TTC549 (cell line): ENCODE data around the gene NF1.
A peak's percentile ranks its signal among the peaks of the same experiment; 100 is the strongest.
"Not testable (repeated sequence)": the region's sequence is repeated elsewhere in the genome, so short reads cannot be mapped to it uniquely, and the experiment has no call there.

Source experiments
- FAIRE-seq: peaks from 2 replicates; lab custom pipeline; 2012; peaks lifted over from hg19 to GRCh38; lab: Jason Lieb, UNC

The NF1 gene

DNA sequence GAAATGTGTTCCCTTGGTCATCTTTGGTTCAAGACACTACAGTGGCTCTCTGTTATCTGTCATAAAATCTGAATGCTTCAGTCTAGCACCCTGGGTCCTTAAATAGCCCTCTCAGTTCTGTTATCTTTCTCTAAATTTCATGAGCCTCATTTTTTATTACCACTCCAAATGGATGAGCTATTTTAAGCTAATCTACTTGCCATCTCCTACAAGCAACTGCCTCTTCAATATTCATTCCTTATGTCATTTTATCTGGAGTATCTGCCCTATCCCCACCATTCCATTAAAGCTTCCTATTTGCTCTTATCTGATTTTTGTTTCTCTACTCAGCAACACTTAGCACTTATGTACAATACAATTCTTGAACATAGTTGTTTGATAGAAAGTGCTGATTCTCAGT, 254.7 kb downstream of the NF1 start:
- no peak for FAIRE-seq

DNA sequence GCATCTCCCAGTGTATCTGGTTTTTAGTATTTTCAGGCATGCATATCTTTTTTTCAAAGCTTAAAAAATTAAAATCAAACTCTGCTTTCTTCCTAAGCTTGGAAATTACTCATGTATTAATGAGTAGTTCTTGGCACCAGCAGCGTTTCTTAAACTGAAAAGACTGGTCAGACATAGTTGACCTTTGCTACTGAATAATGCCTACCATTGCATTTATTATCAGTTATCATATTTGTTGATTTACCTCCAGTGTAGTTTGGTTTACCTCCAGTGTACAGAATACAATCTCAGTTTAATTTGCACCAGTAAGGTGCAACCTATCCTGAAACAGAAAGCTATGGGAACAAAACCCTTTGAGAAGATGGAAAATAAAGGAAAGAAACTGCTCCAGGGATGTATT, 261.2 kb downstream of the NF1 start:
- no peak for FAIRE-seq

DNA sequence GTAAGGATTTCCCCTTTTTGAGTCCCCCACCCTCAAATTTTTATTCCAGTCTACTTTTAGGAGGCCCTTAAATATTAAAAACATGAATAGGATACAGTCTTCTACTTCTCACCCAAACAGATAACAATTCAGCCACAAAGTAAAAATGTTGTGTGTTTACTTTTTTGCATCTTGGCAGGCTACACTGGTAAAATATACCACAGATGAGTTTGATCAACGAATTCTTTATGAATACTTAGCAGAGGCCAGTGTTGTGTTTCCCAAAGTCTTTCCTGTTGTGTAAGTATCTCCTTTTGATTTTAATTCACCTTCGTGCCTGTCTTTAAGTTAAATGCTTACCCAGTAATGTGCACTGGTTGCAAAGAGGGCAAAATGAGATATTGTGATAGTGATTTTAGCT, 262.3 kb downstream of the NF1 start:
- no peak for FAIRE-seq

DNA sequence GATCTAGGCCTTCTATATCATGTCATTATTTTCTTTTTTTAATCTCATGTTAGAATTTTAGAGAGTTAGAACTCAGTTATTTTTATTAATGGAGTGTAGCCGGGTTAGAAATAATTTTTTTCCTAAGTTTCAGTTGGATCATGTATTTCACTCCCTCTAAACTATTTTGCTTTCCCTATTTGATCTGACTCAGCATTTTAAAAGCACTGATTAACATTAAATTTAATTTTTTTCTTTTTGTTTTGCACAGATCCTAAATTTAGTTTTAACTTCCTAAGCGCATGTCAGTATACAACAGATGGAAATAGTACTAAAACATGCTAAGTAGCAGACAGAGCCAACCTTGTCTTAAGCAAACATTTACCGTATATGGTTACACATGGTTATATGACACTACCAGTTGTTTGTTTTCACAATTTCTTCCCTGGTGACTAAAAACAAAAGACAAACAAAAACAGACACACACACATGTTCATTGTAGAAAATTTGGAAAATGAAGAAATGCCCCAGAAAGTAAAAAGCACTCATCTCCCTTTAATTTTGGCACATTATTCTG, 263.1 kb downstream of the NF1 start:
- FAIRE-seq = no peak

DNA sequence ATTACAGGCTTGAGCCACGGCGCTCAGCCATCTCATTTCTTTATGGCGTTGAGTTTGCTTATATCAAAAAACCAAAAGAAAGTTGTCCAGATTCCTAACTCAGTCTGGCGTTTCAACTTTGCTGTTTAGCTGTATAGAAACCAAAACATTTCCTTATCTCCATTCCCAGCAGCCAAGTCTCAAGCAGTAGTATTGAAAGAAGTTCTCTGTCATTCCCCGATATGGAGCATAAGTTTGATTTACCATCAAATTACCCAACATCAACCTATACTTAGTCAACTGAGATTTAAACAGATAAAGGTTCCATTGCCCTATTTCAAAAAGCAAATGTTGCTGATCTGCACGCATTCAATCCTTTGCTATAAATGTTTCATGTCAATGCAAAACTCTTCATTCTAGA, 269.2 kb downstream of the NF1 start:
- FAIRE-seq = no peak

DNA sequence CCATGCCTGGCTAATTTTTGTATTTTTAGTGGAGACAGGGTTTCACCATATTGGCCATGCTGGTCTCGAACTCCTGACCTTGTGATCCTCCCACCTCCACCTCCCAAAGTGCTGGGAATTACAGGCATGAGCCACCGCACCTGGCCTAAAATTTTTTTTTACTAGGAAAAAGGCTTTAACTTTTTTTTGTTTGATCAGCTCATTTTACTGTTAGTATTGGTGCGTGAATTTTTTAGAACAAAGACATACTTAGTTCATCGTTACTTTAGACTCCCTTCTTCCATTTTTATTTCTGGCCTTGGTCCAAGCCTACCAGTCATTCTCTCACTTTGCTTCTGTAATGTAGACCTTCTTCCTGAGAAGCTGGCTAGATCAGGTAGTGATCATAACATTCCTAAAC, 271.3 kb downstream of the NF1 start:
- no peak for FAIRE-seq

DNA sequence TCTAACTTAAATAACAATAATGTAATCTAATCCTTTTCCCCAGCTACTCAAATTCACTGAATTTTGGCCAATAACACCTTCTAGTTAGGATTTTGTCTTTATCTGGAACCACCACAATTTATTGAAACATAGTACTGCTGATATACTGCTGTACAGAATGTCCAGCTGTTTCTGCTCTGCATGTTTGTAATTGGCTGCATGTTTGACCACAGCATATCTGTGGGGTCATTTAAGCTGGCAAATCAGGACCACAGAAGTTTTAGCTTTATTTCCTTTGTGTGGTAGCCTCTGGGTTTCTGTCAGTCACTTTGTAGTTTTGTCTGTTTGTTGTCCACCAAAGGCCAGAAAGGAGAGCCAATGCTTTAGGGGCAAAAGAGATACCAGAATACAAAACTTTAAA, 274.5 kb downstream of the NF1 start:
- no peak for FAIRE-seq

DNA sequence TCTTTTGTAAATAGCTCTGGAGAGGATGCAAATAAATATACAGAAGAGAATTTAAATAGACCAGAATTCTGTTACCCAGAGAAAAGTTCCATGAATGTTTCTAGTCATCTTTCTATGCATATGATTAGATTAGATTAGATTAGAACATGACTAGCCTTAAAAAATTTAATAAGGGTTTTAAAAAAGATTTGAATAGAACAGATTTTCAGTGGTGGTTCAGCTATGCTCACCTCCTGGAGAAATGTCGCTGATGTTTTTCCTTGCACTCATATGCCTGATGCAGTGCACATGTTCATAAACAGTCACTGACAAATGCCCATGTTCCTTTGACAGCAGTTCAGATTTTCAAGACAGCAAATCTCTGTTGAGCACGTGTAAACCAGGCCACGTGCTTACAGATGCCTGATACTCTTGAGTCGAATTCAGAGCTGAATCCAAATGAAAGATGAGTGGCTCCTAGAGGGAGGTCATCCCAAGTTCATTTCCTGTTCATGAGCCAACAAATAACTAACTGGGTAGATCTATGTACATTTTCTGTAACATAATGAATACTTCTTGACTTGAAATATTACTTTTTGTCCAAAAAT, 276.8 kb downstream of the NF1 start:
- no peak for FAIRE-seq

DNA sequence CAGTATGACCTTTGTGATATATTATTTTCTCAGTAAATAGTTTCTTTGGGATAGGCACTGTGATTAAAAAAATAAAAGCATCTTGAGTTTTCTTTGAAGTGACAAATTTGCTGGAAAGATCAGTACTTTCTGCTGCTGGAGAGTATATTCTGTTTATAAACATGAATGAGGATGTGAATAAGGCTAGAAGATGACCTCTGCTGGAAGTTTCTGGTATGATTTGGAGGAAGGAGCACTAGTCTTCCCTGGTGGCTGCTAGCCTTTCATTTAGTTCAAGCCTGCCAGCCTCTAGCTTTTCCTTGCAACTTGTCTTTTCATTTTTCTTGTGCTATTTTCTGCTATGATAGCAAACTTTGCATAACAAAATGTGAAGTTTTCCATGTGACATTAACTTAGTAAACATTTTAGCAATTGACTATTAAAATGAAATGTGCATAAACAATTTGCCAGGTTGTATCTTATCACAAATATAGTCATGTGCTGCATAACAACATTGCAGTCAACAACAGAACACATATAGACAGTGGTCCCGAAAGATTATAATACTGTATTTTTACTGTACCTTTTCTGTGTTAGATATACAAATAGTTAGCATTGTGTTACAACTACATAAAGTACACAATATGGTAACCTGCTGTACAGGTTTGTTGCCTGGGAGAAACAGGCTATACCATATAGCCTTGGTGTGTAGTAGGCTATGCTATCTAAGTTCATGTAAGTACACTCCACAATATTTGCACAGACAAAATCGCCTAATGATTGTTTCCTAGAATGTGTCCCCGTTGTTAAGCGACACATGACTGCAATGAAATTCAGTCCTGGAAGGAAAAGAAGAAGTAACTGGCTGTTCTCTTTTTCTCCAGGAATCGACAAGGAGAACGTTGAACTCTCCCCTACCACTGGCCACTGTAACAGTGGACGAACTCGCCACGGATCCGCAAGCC, 278.6 kb downstream of the NF1 start:
- FAIRE-seq = peak; percentile 70

DNA sequence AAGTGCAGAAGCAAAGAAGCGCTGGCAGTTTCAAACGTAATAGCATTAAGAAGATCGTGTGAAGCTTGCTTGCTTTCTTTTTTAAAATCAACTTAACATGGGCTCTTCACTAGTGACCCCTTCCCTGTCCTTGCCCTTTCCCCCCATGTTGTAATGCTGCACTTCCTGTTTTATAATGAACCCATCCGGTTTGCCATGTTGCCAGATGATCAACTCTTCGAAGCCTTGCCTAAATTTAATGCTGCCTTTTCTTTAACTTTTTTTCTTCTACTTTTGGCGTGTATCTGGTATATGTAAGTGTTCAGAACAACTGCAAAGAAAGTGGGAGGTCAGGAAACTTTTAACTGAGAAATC, 279.3 kb downstream of the NF1 start:
- FAIRE-seq = no peak

DNA sequence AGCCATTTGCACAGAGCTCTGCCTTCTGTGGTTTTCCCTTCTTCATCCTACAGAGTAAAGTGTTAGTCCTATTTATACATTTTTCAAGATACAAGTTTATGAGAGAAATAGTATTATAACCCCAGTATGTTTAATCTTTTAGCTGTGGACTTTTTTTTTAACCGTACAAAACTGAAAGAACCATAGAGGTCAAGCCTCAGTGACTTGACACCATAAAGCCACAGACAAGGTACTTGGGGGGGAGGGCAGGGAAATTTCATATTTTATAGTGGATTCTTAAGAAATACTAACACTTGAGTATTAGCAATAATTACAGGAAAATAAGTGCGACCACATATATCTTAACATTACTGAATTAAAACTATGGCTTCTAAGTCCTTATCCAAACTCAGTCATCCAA, 279.7 kb downstream of the NF1 start:
- FAIRE-seq = no peak

DNA sequence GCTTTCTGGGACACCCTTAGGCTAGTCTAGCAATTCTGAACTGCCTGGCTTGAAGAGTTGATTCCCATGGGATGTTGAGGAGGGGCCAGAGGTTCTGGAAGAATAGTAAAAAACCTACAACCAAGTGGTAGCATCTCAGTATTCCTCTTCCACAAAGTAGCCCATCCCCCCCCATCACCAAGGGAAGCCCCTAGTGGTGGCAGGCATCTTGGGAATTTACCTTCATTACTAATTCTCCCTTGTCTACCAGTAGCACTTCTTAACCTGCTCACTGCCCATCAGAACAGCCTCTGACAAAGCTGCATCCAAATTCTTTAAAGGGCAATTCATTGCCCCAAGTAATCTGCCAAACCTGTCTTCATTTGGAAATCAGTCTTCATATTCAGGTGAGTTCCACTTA, 283.9 kb downstream of the NF1 start:
- no peak for FAIRE-seq

DNA sequence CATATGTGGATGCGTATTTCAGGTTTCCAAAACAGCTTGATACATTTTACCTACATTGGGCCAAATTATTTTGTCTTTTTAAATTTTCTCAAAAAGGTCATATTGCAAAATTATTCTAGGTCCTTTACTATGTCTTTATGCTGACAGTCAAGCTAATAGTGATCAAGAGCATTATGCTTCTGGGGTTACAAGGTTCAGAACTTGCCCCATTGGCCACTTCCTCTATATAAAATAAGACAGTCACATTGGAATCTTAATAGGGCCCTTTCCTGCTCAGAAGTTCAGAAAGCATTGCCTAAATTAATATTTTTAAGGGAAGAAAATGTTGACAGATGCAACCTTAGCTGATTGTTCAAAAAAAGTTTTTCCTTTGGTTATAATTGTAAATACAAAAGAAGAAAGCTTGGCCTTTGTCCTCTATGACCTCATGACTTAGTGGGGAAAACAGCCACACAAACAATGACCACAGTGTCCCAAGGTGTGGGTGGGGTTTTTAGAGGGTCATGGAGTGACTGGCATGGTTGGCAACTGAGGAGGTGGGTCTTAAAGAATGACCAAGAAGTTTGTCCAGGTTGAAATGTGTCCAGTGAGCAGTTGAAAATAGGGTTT, 284.9 kb downstream of the NF1 start:
- FAIRE-seq = no peak

DNA sequence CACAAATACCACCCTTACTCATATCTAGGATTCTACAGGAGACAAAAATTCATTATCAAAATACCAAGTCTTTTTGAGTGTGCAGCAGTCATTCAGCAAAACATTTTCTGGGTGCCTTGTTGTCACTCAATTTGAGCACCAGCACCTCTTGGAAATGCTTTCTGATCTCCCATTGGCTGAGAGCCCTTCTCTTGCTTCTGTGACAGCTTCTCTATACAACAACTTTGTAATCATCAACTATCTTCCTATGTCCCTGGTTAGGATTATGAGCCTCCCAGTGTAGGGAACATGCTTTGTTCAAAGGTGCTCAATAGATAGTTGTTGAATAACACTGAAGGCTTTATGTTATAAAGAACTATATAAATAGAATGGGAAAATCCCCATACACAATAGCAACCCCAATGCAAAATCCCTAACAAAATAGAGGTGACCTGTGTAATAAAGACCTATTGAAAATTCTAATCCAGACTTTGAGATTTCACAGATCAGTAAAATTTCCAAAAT, 286.4 kb downstream of the NF1 start:
- no peak for FAIRE-seq

DNA sequence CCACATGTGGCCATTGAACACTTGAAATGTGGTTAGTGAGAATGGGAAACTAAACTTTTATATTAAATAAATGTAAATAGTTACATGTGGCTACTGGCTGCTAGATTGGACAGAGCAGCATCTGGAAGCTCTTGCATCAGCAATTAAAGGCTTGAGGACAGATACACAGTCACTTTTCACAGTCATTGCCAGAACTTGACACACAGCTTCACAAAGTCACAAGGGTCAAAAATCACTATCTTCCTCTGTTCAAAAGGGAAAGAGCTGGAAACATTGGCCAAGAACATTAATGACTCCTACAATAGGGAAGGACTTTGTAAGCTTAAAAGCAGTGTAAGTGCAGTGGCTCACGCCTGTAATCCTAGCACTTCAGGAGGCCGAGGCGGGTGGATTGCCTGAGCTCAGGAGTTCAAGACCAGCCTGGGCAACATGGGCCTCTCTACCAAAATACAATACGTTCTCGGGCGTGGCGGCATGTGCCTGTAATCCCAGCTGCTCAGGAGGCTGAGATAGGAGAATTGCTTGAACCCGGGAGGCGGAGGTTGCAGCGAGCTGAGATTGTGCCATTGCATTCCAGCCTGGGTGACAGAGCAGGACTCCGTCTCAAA, 288.0 kb downstream of the NF1 start:
- not testable (repeated sequence) for FAIRE-seq

DNA sequence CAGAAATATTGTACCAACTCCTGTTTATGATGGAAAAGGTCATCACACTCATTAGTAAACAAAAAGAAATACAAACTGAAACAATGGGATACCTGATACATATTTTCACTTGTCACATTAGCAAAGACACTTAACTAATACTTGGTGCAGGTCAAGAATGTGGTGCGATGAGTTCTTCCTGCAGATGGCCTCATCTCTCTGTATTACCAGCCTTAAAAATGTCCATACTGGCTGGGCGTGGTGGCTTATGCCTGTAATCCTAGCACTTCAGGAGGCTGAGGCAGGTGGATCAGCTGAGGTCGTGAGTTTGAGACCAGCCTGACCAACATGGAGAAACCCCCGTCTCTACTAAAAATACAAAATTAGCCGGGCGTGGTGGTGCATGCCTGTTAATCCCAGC, 288.7 kb downstream of the NF1 start:
- FAIRE-seq = not testable (repeated sequence)

DNA sequence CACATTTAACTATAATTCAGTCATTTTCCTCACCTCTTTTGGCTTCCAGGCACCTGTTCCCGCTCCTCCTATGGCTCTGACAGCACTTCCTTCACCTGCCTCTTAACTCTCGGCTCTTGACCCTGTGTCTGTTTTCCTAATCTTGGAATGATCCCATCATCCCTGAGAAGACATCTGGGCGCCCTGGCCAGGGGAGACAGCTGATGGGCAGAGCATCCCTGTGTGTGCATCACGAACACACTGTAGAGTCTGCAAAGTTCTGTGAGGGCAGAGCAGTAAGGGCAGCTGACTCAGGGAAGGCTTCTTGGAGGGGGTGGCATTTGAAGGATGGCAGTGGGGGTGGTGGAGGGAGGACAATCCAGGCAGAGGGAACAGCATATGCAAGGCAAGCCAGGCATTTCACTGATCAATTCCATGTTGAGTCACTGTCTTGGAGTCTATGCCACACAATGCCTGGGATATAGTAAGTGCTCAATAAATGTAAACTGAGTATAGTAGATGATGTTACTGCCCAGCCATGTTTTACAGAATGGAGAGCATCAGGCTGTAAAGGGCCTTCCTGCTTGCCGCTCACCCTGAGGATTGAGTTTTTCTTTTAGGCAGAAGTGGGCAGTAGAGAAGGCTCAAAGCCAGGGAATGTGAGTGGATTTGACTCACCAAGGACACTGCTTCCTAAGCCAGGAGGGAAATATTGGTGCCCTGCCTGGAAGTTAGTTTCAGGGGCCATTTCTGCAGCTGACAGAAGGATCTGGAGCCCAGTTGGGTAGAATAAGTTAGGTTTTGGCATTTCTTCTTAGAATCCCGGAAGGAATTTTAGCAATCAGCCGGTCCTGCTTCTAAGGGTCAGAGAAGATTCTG, 290.9 kb downstream of the NF1 start:
- FAIRE-seq = no peak

DNA sequence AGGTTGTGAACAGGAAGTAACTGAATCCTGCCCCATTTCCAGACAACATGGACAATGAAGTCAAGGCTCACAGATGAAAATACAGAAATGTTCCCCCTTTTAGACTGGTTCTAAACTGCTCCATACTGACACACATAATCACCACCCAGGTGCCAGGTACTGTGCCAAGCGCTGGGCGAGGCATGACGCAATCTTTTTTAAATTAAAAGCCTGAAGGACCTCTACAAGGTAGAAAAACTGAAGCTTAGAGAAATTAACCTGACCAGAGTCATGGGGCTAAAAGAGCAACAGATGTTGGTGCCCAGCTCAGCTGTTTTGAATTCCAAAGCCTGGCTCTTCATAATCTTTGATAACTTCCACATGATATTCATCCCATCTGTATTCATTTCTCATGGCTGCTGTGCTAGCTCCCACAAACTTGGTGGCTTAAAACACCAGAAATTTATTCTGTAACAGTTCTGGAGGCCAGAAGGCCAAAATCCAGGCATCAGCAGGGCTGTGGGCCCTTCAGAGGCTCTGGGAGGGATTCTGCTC, 291.8 kb downstream of the NF1 start:
- no peak for FAIRE-seq

DNA sequence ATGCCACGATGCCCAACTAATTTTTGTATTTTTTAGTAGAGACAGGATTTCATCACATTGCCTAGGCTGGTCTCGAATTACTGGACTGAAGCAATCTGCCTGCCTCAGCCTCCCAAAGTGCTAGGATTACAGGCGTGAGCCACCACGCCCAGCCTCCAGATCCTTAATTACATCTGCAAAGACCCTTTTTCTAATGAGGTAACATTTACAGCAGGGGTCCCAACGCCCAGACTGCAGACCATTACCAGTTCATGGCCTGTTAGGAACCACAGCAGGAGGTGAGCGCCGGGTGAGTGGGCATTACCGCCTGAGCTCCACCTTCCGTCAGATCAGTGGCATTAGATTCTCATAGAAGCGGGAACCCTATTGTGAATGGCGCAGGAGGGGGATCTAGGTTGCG, 292.7 kb downstream of the NF1 start:
- no peak for FAIRE-seq

DNA sequence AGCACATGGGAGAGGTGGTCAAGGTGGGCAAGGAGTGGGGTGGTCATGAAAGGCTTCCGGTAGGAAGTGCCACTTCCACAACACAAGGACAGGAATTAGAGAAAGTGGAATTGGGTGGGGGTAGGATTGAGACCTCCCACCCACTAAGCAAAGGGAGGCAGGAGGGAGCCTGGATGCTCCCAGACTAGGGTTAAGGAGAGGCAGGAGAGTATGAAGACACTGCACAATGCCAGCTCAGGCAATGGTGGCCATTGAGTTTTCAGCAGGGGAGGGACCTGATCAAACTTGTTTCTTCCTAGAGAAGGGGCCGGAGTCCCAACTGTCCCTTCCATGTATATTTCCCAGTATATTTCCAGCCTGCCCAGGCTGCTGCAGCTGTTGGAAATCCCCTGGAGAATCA, 293.6 kb downstream of the NF1 start:
- FAIRE-seq = no peak
